ENCODE results near the gene SETBP1. TPM values are rescaled to one million over a fixed set of nuclear protein-coding genes. Genes with fewer than 3 reads are reported as not detected.

SETBP1 gene
- total and polyA plus RNA-seq, 2 of the 13 experiments (the other 11 are each of a cell fraction or from before 2014, with no cell fraction given), result 0.18 to 0.65 TPM

- no peak overlapping the region for H3K27ac ChIP-seq (ENCODE audit: extremely low read length, insufficient read depth, low read length)
- 5% methylated on average over 10 of the region's 10 CpGs for WGBS (ENCODE audit: low lambda C conversion rate)
- no peak overlapping the region for H3K9ac ChIP-seq (ENCODE audit: insufficient read depth, low read depth, low read length)
- no TSS peak for BruUV-seq (replicated peaks)
- H3K27me3 ChIP-seq (ENCODE audit: control insufficient read depth in 1 of 2, insufficient read depth in 2 of 2, low read length in 2 of 2), result no peaks in the 10 kb centered on the region
- ATAC-seq (peak; percentile 67), FAIRE-seq (no peak), DNase-seq (ENCODE audit: low spot score) (no peak)
- intact Hi-C loops (cut with micrococcal nuclease; ENCODE audit: unreplicated experiment) (no loop called here), in situ Hi-C loops (cut with HindIII; ENCODE audit: extremely low pct_ligation_motif_present, low pct_unique_long_range_greater_than_20kb) (no loop called here)
- no peak overlapping the region for H3K4me3 ChIP-seq (replicated peaks in 1 of 3; ENCODE audit: insufficient read depth in 1 of 3, low read depth in 2 of 3, low read length in 3 of 3)
- H3K4me2 ChIP-seq (ENCODE audit: low read depth, low read length), result no peak overlapping the region
- H3K4me1 ChIP-seq (ENCODE audit: insufficient read depth, low read length), result peaks cover 12% of the 10 kb centered on the region
- H4K20me1 ChIP-seq (ENCODE audit: insufficient read depth, low read length), result no peaks in the 10 kb centered on the region
- ChIA-PET CTCF (ENCODE audit: low intra/inter-chr PET ratio, low total read pairs) (no interaction called here), POLR2A (no interaction called here)
- H3K36me3 ChIP-seq (replicated peaks in 1 of 2; ENCODE audit: control insufficient read depth in 1 of 2, insufficient read depth in 2 of 2, low read length in 2 of 2), result no peaks in the 10 kb centered on the region
- H3K9me3 ChIP-seq (ENCODE audit: low read length), result no peaks in the 10 kb centered on the region
- no peaks in the 10 kb centered on the region for H3K79me2 ChIP-seq (ENCODE audit: insufficient read depth, low read length)
- TF ChIP-seq RARG (CRISPR knock-in tag; IDR thresholded peaks at IDR 0.05; ENCODE audit: low read depth), result no peak
- TF ChIP-seq SRF (IDR thresholded peaks at IDR 0.05; ENCODE audit: low read depth, low read length), result peak; percentile 49; the same call in 1 of the 2 replicates
- no peak overlapping the region for H2AFZ ChIP-seq (ENCODE audit: low read length)
Measured at GRCh38 chr18:44917216-44918141, 236.8 kb downstream of the SETBP1 start.

DNA sequence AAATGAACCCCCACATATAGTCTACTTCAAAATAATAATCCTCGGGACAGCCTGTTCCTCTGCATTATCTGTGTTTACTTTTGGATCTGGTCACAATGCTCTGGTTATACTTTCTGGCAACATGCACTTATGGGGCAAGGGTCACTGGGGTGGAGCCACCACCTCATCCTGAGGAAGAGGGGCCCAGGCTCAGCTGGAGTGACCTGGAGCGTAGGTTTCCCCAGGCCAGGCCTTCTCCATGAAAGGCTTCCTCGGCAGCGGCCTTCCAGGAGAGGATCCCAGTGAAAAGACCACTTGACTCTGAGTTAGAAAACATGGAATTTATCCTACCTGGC is 237.4 kb downstream of the SETBP1 start:
- Histone ChIP-seq H3K9ac (ENCODE audit: insufficient read depth, low read depth, low read length) (no peak overlapping the region), H3K4me2 (ENCODE audit: low read depth, low read length) (no peak overlapping the region), H3K27ac (ENCODE audit: extremely low read length, insufficient read depth, low read length) (no peak overlapping the region), H3K4me1 (ENCODE audit: insufficient read depth, low read length) (peaks cover 12% of the 10 kb centered on the region), H3K79me2 (ENCODE audit: insufficient read depth, low read length) (no peaks in the 10 kb centered on the region), H3K9me3 (ENCODE audit: low read length) (no peaks in the 10 kb centered on the region), H2AFZ (ENCODE audit: low read length) (no peak overlapping the region), H3K27me3 (ENCODE audit: control insufficient read depth in 1 of 2, insufficient read depth in 2 of 2, low read length in 2 of 2) (no peaks in the 10 kb centered on the region), H3K4me3 (replicated peaks in 1 of 3; ENCODE audit: insufficient read depth in 1 of 3, low read depth in 2 of 3, low read length in 3 of 3) (no peak overlapping the region), H3K36me3 (replicated peaks in 1 of 2; ENCODE audit: control insufficient read depth in 1 of 2, insufficient read depth in 2 of 2, low read length in 2 of 2) (no peaks in the 10 kb centered on the region), H4K20me1 (ENCODE audit: insufficient read depth, low read length) (no peaks in the 10 kb centered on the region)
- ChIA-PET POLR2A (no interaction called here), CTCF (ENCODE audit: low intra/inter-chr PET ratio, low total read pairs) (no interaction called here)
- peak; percentile 85 for ATAC-seq
- BruUV-seq (replicated peaks), result no TSS peak
- no peak for FAIRE-seq
- WGBS (ENCODE audit: low lambda C conversion rate), result 24% methylated on average over 4 of the region's 4 CpGs
- DNase-seq (ENCODE audit: low spot score), result peak; percentile 10
- in situ Hi-C loops (cut with HindIII; ENCODE audit: extremely low pct_ligation_motif_present, low pct_unique_long_range_greater_than_20kb) (no loop called here), intact Hi-C loops (cut with micrococcal nuclease; ENCODE audit: unreplicated experiment) (no loop called here)
- TF ChIP-seq NFYC (CRISPR knock-in tag; IDR thresholded peaks at IDR 0.05) (no peak), FOXA1 (IDR thresholded peaks at IDR 0.05) (no peak), FOXA1 (CRISPR knock-in tag; IDR thresholded peaks at IDR 0.05) (0 out of 2 replicates have a peak, but pooled peaks have one; percentile 21), AGO1 (IDR thresholded peaks at IDR 0.05; ENCODE audit: low read depth, low read length, poor library complexity, severe bottlenecking) (no peak), SALL1 (CRISPR knock-in tag; IDR thresholded peaks at IDR 0.05) (0 out of 2 replicates have a peak, but pooled peaks have one; percentile 12), ARID5B (CRISPR knock-in tag; IDR thresholded peaks at IDR 0.05) (no peak), FOXA3 (CRISPR knock-in tag; IDR thresholded peaks at IDR 0.05) (peak; percentile 14; the same call in 1 of the 2 replicates), HIVEP1 (CRISPR knock-in tag; IDR thresholded peaks at IDR 0.05) (no peak)
- TF ChIP-seq, protein P1, sequence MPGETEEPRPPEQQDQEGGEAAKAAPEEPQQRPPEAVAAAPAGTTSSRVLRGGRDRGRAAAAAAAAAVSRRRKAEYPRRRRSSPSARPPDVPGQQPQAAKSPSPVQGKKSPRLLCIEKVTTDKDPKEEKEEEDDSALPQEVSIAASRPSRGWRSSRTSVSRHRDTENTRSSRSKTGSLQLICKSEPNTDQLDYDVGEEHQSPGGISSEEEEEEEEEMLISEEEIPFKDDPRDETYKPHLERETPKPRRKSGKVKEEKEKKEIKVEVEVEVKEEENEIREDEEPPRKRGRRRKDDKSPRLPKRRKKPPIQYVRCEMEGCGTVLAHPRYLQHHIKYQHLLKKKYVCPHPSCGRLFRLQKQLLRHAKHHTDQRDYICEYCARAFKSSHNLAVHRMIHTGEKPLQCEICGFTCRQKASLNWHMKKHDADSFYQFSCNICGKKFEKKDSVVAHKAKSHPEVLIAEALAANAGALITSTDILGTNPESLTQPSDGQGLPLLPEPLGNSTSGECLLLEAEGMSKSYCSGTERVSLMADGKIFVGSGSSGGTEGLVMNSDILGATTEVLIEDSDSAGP (CRISPR knock-in tag; IDR thresholded peaks at IDR 0.05; ENCODE audit: borderline replicate concordance), result no peak
